GM12874 (cell line): ENCODE measurements around the gene OR1S2.

Experiments used
- TF ChIP-seq, protein P1 (sequence below): IDR thresholded peaks from 2 replicates; pipeline ENCODE4 v1.5.1; 2011; ENCODE audit warnings: low read depth, mild to moderate bottlenecking, control low read depth, low read length, moderate library complexity; ENCODE audit not compliant: insufficient read depth

The OR1S2 gene

DNA sequence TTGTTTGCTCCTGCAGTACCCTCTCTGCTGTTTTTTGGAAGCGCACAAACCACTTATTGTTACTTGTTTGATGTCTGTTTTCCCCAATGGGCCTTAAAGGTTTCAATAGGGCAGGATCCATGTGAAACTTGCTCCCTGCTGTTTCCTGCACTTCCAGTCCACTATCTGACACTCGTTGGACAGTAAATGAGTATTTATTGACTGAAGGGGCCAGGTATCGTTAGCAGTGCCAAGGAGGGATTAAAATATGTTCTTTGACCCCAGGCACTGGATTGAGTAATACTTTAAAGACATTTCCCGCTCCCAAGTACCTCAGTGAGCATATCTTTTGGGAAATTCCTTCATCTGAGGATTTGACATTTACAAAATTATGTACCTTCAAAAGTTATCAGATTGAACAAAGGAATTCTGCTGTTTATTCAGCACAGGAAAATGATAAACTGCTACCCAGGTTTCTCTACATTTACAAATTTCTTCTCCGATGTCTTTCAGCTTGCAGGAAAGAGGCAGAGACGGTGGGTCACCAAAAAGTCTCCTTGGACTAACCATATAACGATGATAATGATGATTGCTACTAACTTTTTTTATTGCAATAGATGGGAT is 38.3 kb downstream of the OR1S2 start:
- TF ChIP-seq, protein P1, sequence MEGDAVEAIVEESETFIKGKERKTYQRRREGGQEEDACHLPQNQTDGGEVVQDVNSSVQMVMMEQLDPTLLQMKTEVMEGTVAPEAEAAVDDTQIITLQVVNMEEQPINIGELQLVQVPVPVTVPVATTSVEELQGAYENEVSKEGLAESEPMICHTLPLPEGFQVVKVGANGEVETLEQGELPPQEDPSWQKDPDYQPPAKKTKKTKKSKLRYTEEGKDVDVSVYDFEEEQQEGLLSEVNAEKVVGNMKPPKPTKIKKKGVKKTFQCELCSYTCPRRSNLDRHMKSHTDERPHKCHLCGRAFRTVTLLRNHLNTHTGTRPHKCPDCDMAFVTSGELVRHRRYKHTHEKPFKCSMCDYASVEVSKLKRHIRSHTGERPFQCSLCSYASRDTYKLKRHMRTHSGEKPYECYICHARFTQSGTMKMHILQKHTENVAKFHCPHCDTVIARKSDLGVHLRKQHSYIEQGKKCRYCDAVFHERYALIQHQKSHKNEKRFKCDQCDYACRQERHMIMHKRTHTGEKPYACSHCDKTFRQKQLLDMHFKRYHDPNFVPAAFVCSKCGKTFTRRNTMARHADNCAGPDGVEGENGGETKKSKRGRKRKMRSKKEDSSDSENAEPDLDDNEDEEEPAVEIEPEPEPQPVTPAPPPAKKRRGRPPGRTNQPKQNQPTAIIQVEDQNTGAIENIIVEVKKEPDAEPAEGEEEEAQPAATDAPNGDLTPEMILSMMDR: no peak

DNA sequence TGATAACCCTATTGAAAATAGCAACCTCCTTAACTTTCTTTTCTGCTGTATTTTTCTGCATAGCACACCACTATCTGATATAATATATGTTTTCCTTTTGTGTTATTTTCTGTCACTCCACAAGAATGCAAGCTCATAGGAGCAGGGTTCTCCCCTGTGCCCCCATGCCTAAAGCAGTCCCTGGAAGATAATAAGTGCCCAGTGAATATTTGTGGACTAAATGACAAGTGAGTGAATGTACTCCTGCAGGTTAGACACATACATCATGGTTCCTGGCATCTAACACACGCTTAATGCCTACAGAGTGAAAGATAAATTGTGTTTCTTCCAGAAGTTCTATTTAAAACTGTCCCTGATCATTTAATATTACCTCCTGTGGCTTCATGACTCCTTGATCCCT is 39.0 kb downstream of the OR1S2 start:
- TF ChIP-seq, protein P1: no peak

DNA sequence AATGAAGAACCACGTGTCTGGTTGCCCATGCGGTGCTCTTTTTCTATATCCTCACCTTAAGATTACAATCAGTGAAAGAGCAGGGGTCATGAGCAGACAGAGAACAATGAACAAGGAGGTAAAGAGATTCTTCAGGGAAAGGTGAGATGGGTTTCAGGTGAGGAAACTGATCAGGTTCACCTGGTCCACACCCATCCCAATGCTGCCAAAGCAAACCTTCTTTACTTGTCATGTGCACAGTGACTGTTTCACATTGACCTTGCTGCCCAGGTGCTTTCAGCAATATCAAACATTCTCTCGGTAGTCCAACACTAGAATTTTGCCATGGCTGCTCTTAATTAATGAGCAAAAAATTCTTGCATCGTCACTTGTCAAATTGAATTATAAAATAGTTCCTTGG is 39.6 kb downstream of the OR1S2 start:
- TF ChIP-seq, protein P1: no peak
